ENCODE results near the gene DDI2.
"Not testable (repeated sequence)": the region's sequence is repeated elsewhere in the genome, so short reads cannot be mapped to it uniquely, and the experiment has no call there.

Gene DDI2

DNA sequence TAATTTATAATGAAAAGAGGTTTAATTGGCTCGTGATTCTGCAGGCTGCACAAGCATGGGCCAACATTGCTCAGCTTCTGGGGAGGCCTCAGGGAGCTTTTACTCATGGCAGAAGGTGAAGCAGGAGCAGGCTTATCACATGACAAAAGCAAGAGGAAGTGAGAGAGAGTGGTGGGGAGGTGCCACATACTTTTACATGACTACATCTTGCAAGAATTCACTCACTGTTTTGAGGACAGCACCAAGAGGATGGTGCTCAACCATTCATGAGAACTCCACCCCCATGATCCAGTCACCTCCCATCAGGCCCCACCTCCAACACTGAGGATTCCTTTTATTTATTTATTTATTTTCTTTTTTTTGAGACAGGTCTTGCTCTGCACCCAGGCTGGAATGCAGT is 61.3 kb downstream of the DDI2 start:
- peak; percentile 92 for DNase-seq (ENCODE audit: low read depth)

DNA sequence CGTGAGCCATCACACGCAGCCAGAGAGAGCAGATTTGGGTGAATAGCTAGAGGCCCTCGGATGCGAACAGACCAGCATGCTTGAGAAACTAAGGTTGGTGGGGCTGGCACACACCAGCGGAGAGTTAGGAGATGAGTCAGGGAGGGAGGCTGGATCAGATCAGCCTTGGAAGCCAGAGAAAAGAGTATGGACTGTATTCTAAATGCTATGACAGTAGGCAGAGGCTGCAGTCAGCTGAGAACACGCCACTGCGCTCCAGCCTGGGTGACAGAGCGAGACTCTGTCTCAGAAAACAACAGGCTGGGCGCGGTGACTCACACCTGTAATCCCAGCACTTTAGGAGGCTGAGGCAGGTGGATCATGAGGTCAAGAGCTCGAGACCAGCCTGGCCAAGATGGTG is 62.9 kb downstream of the DDI2 start:
- peak; percentile 93 for DNase-seq (ENCODE audit: low read depth)

DNA sequence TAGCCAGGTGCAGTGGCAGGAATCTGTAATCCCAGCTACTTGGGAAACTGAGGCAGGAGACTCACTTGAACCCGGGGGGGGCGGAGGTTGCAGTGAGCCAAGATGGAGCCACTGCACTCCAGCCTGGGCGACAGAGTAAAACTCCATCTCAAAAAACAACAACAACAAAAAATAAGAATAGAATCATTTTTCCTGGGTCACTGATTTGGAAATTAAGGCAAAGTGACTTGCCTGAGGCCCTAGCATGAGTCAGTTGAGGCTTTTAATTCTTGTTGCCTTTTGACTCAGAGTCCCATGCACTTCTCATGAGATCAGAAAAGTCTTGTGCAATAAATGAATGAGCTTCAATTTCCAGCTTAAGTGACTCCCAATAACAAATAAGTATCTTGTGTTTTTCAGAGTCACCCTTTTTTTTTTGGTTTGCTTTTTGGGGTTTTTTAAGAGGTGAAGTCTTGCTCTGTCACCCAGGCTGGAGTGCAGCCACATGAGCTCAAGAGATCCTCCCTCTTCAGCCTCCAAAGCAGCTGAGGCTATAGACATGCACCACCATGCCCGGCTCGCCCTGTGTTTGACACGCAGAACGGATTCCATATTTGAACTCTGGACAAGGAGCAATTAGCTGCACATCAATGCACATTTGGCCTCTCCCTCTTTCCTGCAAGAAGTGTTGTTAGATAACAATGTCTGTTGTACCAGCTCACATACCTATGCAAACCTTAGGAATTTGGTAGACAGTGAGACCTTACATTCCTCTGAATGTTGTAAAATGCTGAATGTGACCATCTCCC is 63.5 kb downstream of the DDI2 start:
- peak; percentile 96 for DNase-seq (ENCODE audit: low read depth)

DNA sequence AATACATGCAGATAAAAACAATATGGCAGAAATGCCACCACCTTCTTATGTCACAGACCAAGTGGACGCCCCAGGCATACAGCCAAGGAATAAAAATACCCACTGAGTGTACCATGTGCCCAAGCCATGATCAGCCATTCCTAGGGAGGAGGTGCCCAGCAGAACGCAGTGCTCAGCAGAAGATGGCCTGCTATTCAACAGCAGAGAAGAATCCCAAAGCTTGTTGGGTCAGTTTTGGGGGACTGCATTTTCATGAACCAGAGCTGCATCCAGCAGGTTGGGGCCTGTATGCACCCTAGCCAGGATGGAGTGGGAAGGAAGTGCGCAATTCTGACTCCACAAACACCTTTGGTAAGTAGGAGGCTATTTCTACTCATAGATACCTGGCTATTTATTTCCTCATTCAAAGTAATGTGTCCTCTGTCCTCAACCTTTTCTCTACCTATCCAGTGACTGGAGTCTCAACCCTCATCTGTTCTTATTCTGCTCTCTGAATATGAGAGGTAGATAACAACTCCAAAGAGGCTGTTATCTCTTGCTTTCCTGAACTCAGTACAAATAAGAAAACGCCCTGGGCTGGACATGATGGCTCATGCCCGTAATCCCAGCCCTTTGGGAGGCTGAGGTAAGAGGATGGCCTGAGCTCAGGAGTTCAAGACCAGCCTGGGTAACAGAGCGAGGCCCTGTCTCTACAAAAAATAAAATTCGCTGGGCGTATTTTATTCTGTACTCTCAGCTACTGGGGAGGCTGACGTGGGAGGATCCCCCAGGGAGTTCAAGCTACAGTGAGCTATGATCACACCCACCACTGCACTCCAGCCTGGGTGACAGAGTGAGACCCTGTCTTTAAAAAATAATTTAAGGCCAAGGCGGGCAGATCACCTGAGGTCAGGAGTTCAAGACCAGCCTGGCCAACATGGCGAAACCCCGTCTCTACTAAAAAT is 64.4 kb downstream of the DDI2 start:
- no peak for DNase-seq (ENCODE audit: low read depth)

DNA sequence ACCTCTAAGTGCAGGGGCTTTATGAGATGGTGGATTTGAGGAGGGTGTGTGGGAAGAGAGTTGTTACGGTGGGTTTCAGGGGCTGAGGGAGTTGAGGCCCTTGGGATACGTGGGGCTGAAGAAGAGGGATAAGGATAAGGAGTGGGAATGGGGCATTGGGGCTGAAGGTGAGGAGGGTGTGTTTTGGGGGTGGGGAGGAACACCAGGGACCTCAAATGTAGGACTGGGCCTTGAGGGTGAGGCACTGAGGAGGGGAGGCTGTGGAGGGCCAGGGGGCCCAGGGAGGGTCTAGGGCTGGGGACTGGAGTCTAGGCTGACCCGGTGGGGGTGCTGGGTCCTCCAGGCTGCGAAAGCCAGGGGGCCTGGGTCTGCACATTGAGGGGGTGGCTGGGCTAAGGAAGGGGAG is 65.7 kb downstream of the DDI2 start:
- no peak for DNase-seq (ENCODE audit: low read depth)

DNA sequence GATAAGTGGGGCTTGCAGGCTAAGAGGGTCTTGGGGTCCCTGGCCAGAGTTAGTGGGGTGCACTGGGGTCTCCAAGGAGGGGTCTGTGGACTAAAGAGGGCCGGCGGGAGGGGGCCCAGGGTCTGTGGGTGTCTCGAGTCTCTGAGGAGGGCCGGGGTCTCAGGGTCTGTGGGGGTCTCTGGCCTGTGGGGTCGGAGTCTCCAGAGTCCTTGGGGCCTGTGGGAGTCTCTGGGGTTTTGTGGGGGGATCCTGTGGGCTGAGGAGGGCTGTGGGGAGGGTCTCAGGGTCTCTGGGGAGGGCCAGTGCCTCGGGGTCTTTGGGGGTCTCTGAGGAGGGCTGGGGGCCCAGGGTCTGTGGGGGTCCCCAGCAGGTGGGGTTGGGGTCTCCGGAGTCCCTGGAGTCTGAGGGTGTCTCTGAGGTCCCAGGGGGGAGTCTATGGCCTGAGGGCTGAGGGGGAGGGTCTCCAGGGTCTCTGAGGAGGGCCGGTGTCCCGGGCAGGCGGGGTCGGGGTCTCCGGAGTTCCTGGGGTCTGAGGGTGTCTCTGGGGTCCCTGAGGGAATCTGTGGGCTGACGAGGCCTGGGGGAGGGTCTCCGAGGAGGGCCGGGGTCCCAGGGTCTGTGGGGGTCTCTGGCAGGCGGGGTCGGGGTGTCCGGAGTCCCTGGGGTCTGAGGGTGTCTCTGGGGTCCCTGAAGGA is 66.2 kb downstream of the DDI2 start:
- no peak for DNase-seq (ENCODE audit: low read depth)

DNA sequence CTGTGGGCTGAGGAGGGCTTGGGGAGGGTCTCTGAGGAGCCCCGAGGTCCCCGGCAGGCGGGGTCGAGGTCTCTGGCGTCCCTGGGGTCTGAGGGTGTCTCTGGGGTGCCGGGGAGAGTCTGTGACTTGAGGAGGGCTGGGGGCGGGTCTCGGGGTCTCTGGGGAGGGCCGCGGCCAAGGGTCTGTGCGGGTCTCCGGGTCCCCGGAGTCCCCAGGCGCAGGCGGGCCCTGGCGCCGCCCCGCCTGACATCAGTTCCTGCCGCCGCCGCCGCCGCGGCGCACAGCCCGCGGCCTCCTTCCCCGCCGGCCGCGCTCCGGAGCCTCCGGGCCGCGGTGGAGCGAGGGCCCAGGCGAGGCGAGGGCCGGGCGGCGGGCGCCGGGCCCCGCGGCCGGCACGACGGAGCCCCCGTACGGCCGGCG is 66.8 kb downstream of the DDI2 start, which contains the start of gene PLEKHM2:
TSS of gene PLEKHM2 (plus strand) at position 279 of the 420 bp plus-strand sequence. CDS start 239 bp downstream, outside the sequence.
- peak; percentile 54 for DNase-seq (ENCODE audit: low read depth)

DNA sequence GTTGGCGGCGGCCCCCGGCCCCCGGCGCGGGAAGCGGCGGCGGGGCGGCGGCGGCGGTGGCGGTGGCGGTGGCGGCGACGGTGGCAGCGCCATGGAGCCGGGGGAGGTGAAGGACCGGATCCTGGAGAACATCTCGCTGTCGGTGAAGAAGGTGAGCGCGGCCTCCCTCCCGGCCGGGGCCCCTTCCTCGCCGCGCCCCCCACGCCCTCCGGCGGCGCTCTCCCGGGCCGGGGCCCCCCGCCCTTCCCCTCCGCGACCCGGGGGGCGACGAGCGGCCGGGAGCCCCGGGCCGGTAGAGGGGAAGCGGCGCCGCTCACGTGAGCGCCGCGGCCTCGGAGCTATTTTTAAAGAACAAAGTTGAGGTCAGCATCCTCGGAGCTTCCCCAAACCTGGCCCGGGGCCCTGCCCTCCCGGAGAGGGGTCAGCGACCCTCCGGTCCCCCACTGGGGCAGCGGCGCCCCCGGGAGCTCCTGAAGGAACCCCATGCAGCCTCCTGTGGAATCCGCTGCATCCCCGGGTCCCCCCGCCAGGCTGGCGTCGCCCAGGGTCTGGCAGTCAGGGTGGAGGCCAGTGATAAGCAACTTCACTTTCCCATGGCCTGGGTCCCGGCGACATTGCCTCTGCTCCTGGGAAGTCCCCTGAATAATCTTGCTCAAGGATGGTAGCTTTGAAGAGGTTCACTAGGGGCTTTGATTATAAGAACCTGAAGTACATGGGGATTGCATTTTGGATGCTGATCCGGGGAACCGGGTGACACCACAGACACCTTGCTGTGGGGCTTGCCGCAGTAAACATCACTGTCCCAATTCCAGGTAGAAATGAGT is 67.4 kb downstream of the DDI2 start:
- peak; percentile 56 for DNase-seq (ENCODE audit: low read depth)

DNA sequence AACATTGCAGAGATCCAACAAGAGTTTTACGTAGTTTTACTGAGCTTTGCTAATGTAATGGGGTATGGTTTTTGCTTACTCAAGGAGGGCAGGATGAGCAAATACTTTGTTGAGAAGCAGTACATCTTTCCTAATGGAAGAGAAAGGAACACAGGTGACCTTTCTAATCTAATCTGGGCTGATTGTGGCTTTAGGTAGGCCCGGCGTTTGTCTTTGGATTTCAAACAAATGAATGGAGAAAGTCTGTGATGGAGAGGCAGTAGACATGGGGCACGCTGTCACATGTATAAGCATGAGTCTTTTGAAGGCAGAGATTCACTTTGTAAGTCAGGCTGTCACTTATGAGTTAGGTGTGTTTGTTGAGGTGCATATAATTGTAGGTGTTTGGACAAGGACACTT is 68.6 kb downstream of the DDI2 start:
- no peak for DNase-seq (ENCODE audit: low read depth)

DNA sequence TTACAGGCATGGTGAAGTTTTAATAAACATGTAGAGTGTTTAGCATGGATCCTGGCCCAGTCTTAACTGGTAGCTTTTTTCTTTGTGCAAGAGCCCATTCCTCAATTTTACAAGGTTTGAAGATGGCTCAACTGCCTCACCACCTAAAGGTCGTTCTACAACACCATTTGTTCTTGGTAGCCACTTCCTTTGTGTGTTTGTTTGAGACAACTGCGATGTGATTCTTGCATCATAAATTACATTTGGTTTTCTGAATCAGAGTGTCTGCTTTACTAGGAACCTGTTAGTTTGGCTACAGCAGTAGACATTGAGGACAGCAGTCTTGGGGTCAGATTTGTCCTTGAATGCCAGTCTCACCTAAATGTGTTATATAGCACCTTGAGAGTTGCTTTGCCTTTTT is 70.2 kb downstream of the DDI2 start:
- DNase-seq (ENCODE audit: low read depth) = no peak

DNA sequence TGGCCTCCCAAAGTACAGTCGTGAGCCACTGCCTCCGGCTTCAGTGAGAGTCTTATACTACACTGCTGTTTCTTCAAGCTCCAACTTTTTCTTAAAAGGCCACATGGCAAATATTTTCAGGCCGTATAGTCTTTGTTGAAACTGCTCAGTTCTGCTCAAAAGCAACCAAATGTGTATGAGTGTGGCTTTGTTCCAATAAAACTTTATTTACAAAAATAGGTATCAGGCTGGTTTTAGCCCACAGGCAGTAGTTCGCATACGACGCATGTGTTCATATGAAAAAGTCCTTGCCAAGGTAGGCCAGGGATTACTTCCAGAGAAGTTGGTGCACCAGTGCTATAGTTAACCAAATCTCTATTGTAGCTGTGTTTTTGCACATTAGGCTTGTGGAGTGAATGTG is 73.1 kb downstream of the DDI2 start:
- DNase-seq (ENCODE audit: low read depth) = no peak

DNA sequence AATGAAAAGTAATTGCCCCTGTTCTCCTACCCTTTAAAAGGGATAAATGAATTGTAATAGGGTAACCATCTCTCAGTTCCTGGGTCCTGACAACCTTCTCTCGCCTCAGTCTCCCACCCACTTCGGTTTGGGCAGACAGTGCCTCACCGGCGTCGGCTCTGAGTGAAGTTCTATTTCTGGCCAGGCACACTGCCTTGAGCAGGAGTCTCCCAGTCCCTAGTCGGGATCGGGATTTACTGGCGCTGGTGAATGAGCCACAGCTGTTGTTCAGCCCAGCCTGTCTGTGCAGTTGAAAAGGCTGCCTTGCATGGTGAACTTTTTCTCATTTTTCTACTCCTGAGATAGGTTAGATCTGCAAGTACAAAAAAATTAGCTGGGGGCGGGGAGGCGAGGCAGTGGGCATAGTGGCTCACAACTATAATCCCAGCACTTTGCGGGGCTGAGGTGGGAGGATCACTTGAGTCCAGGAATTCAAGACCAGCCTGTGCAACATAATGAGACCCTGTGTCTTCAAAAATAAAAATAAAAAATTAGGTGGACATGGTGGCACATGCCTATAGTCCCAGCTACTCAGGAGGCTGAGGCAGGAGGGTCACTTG is 74.3 kb downstream of the DDI2 start:
- no peak for DNase-seq (ENCODE audit: low read depth)

DNA sequence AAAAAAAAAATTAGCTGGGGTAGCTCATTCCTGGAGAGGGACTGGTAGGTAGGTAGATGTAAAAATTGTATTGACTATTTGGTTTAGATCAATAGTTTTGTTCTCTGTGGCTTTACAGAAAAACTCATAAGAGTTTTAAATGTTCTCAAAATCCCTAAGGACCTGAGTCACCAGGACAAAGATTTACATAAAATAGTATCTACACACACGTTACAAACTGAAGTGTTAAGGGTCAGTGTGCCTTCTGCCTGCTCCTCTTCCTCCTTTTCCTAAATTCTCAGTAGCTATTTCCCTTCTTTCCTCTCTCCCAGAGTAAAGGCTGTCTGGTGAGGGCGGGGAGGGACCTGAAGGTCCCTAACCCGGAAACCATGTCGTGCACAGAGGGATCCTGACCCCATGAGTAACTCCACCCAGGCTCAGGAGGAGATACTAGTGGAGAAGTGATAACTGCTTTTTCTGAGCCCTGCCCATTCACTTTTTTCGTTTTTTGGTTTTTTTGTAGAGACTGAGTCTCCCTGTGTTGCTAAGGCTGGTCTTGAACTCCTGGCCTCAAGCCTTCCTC is 74.9 kb downstream of the DDI2 start:
- no peak for DNase-seq (ENCODE audit: low read depth)

DNA sequence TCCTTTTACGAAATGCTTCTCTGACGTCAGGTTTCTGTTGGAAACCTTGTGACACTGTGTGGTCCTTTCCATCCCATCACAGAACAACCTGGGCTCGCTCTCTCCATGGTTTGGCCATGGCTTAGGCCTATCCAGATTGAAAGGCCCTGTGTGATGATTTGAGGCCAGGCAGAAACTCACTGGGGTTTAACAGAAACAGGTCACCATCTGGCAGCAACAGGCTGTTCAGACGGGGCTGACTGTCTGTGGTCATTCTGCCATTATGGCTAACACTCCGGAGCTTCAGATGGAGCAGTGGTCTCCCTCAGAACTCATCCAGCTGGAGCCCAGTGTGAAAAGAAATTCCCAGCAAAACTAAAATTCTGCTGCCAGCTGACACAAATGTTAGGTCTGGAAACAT is 76.1 kb downstream of the DDI2 start:
- no peak for DNase-seq (ENCODE audit: low read depth)

DNA sequence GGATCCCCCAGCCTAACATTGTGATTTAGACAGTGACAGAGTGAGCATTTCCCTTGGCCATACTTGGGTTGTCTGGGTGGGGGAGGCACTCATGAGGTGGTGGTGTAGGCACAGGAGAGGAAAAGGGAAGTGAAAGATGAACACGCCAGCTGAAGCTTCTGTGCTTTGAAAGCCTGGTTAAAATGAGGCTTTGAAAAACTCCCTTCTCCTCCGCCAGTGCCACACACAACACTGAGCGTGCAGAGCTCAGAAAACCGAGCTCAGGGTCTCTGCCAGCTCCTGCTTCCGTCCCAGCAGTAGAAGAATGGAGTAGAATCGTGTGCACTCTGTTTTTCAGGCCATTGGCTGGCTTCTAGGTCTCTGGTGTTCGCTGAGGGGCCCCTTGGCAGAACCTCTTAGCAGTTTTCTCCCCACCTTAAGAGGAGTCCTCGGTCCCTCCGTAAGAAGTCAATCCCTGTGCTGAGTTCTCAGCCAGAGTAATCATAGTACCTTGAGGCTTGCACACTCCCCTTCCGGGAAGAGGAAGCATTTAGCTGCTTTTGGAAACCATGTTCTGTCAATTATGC is 79.8 kb downstream of the DDI2 start:
- DNase-seq (ENCODE audit: low read depth) = no peak

DNA sequence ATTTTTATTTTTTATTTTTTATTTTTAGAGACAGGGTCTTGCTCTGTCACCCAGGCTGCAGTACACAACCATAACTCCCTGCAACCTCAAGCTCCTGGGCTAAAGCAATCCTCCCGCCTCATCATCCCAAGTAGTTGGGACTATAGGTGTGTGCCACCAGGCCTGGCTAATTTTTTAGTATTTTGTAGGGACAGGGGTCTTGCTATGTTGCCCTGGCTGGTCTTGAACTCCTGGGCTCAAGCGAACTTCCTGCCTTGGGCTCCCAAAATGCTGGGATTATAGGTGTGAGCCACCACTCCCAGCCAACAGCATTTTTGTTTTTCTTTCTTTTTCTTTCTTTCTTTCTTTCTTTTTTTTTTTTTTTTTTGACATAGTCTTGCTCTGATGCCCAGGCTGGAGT is 80.9 kb downstream of the DDI2 start:
- no peak for DNase-seq (ENCODE audit: low read depth)

DNA sequence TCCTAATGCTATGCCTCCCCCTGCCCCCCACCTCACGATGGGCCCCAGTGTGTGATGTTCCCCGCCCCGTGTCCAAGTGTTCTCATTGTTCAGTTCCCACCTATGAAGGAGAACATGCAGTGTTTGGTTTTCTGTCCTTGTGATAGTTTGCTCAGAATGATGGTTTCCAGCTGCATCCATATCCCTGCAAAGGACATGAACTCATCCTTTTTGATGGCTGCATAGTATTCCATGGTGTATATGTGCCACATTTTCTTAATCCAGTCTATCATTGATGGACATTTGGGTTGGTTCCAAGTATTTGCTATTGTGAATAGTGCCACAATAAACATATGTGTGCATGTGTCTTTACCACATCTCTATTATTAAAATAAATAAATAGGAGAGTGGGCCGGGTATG is 82.1 kb downstream of the DDI2 start:
- not testable (repeated sequence) for DNase-seq (ENCODE audit: low read depth)

DNA sequence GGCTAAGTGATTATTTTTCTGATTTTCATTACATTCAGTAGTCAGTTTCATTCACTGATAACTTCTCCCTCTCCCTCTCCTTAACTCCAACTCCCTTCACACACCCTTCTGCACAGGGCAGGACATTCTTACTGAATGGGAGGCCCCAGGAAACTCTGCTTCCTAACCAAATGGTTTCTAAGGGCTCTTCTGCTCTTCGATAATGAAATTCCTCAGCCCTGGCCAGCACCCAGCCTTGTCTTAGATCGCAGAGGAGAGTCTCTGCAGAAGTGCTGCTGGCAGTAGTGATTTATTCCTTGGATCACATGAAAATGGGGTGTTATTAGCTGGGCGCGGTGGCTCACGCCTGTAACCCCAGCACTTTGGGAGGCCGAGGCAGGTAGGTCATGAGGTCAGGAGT is 83.2 kb downstream of the DDI2 start:
- DNase-seq (ENCODE audit: low read depth) = no peak

DNA sequence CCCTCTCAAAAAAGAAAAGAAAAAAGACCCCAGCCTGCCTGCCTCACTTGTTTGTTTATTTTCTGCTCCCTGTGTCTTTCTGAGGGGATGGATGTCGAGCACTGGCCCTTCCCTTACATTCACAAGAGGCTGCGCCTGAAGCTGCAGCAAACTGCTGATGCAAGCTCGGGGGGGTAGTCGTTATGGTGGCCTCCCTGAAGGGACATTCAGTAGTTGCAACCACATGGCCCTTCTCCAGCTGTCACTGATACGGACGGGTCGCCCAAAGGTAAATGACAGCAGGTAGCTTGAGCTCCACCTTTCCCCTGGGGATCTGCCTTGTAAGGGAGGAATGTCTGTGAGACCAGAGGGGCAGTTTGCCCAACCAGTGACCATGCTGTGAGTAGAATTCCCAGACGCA is 84.5 kb downstream of the DDI2 start:
- no peak for DNase-seq (ENCODE audit: low read depth)
